ENCODE results near the gene CLTRN.

DNA sequence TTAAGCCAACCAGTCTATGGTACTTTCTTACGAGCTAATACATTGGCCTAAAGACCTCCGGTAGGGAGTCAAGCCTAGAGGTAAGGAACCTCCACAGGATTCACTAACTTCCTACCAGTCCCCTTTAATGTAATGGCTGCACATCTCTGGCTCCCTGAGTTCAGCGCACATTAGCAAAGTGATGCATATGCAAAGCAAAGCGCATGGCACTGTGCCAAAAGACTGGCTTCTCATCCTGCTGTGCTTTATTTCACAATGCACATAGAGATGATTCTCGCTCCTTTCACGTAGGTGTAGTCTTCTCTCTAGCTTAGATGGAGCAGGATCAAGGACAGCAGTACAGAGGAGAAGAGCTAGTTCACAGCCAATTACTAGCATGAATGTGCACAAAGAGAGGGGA is 14.6 kb upstream of the CLTRN start:
- no peak for TF ChIP-seq EP300 (IDR thresholded peaks at IDR 0.05)
- TF ChIP-seq, protein P1, sequence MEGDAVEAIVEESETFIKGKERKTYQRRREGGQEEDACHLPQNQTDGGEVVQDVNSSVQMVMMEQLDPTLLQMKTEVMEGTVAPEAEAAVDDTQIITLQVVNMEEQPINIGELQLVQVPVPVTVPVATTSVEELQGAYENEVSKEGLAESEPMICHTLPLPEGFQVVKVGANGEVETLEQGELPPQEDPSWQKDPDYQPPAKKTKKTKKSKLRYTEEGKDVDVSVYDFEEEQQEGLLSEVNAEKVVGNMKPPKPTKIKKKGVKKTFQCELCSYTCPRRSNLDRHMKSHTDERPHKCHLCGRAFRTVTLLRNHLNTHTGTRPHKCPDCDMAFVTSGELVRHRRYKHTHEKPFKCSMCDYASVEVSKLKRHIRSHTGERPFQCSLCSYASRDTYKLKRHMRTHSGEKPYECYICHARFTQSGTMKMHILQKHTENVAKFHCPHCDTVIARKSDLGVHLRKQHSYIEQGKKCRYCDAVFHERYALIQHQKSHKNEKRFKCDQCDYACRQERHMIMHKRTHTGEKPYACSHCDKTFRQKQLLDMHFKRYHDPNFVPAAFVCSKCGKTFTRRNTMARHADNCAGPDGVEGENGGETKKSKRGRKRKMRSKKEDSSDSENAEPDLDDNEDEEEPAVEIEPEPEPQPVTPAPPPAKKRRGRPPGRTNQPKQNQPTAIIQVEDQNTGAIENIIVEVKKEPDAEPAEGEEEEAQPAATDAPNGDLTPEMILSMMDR (IDR thresholded peaks at IDR 0.05): no peak
- no peak for TF ChIP-seq POLR2AphosphoS5 (IDR thresholded peaks at IDR 0.05)

Measured in upper lobe of left lung (tissue), 4 donors.